ENCODE data around the gene SYNGR3. TPM values are rescaled to one million over a fixed set of nuclear protein-coding genes. Genes with fewer than 3 reads are reported as not detected.
"Not testable (repeated sequence)": the region's sequence is repeated elsewhere in the genome, so short reads cannot be mapped to it uniquely, and the experiment has no call there.

SYNGR3 gene, protein sequence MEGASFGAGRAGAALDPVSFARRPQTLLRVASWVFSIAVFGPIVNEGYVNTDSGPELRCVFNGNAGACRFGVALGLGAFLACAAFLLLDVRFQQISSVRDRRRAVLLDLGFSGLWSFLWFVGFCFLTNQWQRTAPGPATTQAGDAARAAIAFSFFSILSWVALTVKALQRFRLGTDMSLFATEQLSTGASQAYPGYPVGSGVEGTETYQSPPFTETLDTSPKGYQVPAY
- 1.4 TPM for total RNA-seq

DNA sequence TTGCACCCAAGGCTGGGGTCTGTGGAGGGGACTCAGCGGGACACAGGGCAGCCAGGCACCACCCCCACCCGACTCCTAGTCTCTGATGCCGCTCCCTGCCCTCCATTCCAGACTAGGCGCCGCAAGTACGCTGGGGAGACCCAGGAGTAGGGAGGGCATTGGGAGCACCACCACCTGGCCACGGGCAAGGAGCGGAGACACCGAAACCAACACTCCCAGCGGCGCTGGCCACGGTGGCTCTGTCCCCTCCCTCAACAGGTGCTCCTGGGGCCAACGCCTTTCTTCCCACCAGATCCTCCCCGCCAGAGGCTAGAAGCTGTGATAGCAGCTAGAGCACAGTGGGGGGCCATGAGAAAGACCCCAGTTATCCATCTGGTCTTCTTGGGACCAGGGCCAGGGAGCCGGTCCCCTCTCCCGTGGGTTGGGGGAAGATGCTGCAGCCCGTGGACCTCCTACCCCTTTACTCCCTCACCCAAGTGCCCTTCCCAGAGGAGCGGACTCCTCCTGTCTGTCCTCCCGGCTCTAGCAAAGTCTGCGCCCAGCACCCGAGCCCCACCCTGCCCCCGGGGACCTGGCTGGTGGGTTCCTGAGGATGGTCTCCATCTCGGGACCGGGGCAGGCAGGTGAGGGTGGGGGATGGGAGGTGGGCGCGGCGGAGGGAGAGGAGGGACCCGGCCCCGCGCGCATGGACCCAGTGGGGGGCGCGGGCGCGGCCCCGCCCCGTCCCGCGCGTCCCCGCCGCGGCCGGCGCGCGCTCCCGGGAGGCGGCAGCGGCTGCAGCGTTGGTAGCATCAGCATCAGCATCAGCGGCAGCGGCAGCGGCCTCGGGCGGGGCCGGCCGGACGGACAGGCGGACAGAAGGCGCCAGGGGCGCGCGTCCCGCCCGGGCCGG is at the start of gene SYNGR3:
Gene SYNGR3 (plus strand): TSS at position 762 of the 892 bp plus-strand sequence. CDS start 133 bp downstream, outside the sequence.
- no peak for DNase-seq (ENCODE audit: low spot score)

DNA sequence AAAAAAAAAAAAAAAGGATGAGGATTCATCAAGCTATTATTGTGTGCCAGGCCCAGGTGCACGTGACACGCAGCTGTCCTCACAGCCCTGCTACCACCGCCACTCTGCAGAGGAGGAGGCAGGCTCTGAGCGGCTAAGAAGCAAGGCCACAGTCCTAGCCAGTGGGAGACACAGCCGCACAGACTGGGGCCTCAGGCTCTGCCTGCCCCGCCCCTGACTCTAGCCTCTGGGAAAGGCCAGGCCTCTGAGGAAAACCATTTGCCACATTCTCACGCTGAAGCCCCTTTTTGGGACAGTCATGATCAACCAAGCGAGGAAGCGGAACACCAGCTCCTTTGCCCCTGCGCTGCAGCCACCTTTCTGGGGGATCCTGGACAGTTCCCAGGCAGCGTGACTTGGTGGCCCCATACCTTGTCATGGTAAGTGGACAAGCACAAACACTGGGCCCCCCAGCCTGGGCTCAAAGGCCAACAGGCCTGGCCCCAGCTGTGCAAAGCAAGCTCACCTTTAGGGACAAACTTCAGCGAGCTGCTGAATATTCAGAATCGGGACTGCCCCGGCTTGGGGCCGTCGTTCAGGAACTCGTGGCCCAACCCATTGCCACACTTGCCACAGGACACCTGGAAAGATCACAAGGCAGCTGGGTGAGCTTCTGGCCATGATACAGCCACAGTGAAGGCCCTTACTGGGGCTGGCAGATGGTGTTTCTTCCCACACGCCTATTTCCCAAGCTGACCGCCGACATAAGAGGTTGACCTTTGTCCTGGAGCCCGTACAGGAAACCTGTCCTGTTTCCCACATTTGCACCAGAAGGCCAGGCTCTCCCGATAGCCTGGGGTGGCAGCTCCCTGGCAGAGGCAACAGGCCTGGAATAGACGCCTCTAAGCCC is 49.3 kb upstream of the SYNGR3 start:
- no peak for DNase-seq (ENCODE audit: low spot score)

DNA sequence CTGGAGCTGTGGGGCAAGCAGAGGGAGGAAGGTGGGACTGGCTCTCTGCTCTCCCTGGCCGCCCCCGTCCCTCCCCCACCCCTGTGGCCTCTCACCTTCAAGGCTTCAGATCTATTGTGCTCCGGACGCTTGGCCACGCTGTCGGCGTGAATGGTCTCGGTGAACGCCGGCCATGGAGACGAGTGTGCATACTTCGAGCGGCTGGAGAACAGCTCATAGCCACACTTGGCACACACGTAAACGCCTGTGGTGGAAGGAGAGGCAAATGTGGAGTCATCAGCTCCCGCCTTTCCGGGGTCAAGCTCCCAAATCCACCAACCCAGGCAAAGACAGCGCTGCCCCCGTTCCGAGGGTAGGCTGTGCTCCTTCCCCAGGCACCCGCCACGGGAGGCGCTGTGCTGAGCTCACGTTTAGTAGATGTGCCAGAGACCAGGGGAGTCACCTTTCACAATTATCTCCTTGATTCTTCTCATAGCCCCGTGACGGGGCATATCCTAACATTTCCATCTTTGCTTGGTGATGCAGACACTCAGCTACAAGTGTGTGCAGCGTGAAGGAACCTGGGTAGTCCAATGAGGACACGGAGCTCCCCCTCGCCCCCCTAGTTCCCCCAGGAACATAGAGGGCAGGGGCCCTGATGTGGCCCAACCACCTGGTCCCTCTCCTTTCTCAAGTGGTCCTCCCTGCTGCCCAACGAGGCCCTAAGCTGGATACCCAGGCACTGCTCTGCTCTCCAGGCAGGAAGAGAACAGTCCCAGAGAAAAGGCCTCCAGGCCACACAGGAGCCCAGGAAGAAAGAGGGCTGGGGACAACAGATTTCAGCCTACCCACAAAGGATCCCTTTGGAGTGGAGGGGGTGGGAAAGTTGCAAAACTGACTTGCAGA is 48.4 kb upstream of the SYNGR3 start:
- no peak for DNase-seq (ENCODE audit: low spot score)

DNA sequence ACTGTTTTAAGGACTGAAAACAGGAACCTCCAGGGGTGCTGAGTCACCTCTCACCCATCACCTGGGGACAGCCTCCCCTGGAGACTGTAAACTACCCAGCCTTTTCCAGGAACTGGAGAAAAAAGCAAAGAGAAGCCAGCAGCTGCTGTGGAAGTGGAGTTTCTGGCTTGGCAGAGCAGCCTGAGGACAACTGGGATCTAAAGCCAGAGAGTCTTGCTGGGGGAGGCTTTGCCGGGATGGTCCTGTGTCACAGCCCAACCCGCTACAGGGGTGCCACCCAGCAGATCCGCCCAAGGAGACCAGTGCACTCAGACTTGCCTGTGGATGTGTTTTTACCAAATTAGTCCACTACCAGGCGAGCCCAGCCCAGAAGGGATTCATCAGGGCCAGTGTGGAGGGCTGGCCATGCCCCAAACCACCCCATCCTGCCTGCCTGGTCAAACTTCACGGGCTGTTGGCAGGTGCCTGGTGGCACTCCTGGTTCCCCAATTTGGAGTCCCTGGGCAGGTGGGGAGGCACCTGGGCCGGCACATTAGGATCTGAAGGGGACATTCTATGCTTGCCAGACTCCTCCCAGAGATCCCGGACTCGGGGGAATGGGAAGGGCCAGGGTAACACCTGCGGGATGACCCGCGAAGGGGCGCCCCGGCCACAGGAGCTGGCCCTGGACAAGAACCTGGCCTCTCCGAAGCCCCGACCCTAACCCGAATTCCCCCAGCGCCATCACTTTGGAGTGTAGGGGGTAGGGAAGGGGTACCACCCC is 47.5 kb upstream of the SYNGR3 start:
- no peak for DNase-seq (ENCODE audit: low spot score)

DNA sequence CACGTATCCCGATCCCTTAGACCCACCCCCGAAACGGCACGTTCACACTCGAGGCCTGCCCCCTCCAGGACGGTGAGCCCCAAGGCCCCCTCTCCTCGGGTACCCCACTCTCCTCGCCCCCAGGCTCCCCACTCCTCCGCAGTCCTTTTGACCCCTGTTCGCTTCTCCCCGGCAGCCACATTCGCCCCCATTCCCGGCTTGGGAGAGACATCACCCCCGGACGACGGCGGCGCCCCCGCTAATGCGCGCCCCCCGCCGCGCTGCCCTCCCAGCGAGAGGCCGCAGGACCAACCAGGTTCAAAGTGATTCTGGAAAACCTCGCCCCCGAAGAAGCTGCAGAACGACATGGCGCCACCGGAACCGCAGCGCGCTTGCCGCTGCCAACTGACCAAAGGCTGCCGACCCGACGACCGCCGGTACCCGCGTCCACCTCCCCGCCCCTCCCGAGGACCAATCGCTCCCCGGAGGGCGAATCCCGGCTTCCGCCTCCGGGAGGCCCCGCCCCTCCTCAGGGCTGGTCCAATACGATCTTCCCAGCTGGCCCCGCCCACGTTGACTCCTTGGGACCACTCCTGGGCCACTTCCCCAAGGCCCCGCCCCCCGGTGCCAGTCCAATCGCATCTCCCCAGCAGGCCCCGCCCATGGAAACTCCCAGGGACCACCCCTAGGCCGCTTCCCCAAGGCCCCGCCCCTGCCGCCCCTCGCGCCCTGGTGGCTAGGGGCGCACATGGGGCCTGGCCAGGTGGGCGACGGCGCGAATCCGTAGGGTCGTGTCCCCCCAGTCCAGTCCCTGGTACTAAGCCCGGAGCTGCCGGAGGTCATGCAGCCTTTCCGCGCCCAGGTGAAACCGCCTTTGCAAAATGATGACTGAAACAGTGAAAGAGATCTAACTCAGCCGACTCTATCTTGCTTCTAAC is 46.7 kb upstream of the SYNGR3 start, which contains the start of gene MSRB1:
Gene MSRB1 (minus strand): TSS at position 390 of the 917 bp plus-strand sequence. CDS start 43 bp downstream, at position 347.
- DNase-seq (ENCODE audit: low spot score), result peak; percentile 100

DNA sequence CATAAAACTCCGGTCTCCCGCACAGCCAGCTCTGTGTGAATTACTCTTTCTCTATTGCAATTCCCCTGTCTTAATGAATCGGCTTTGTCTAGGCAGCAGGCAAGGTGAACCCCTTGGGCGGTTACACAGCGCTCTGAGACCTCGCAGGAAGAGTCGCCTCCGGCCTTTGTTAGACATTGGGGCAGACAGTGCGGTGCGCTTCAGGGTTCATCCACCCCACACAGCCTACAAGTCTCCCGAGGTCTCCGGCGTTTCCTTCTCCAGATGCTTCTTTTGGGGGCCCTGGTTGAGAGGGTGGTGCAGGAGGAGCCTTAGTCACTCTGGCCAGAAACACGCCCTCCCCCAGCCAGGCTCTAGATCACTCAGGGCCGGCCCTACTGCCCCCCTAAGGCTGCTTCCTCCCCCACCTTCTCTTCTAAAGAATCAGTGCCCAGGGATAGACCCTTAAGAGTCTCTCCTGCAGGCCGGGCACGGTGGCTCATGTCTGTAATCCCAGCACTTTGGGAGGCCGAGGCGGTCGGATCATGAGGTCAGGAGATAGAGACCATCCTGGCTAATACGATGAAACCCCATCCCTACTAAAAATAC is 45.1 kb upstream of the SYNGR3 start:
- no peak for DNase-seq (ENCODE audit: low spot score)

DNA sequence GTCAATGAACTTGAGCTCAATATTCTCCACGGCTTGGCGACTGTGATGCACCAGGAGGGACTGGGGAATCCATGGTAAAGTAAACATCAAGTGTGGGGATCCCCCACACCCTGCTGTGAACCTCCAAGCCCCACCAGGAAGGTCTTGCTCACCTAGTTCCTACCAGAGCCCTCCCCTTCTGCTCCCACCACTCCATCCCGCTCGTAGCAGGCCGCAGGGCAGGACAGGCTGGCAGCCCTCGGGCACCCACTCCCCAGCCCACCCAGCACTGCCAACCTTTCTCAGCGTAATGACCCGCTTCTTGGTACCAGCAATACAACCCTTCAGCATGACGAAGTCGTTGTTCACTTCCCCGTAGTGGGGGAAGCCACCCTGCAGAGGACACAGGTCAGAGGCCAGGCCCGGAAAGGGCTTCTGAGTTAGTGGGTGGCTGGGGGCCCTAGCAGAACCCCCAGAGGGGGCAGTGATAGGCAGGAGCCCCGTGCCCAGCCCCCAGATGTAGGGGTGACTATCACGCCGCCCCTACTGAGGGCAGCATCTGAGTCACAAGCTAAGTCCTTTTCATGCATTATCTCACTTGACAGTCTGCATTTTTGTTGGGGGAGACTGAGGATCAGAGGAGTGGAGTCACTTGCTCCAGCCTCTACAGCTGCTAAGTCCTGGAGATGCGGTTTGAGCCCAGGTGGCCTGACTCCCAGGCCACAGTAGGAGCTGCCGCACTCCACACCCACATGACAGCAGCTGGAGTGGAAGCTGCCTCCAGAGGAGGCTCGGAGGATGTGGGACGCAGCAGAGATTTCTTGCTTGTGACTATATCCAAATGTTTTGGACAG is 44.0 kb upstream of the SYNGR3 start:
- no peak for DNase-seq (ENCODE audit: low spot score)

DNA sequence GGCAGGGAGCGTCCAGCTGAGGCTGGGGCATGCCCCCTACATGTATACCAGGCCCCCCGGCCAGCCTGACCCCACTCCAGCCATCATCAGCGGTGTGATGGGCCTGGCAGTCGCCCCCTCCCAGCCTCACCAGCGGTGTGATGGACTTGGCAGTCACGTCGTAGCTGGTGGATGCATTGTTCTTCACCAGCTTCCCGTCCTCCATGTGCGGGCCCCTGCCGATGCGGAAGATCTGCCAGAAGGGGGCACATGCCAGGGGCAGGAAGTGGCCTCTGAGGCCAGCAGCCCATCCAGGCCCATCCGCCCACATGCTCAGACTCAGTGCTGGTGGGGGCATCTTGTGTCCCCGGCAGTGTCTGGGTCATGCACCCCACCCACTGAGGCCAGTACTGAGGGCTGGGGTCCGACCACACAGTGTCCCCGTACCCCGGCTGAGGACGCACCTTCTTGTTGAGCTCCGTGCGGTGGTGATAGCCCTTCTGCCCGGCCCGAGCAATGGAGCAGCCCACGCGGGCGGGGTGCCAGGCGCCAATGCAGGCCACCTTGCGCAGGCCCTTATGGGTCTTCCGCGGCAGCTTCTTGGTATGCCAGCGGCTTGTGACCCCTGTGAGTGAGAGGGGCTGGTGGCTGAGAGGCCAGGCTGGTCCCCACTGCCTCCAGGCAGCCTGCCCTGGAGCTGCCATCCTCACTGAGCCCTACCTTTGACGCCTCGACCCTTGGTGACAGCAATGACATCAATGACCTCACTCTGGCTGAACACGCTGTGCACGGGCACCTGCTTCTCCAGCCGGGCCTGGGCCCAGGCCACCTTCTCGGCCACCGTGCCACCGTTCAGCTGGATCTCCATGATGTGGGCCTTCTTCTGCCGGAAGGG is 43.0 kb upstream of the SYNGR3 start:
- DNase-seq (ENCODE audit: low spot score), result no peak

DNA sequence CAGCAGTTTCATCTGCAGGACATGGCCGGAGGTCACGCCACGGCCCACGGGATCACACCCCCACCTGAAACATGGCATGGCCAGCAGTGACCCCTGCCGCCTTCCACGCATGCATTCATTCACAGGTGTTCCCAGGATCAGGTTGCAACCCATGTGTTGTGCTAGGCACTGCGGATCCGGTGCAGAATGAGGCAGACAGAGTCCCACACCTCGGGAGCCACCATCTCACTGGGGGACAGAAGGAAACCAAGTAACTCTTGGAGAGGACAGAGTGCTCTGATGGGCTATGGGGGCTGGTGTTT is 42.5 kb upstream of the SYNGR3 start:
- no peak for DNase-seq (ENCODE audit: low spot score)

DNA sequence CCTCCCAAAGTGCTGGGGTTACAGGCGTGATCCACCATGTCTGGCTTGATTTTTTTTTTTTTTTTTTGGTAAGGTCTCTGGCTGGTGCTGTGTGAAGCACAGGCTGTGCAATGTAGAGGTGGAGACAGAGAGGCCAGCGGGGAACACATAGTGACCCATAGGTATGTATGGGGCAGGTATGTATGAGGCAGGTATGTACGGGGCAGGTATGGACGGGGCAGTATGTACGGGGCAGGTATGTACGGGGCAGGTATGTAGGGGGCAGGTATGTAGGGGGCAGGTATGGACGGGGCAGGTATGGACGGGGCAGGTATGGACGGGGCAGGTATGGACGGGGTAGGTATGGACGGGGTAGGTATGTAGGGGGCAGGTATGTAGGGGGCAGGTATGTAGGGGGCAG is 40.3 kb upstream of the SYNGR3 start:
- DNase-seq (ENCODE audit: low spot score), result no peak

DNA sequence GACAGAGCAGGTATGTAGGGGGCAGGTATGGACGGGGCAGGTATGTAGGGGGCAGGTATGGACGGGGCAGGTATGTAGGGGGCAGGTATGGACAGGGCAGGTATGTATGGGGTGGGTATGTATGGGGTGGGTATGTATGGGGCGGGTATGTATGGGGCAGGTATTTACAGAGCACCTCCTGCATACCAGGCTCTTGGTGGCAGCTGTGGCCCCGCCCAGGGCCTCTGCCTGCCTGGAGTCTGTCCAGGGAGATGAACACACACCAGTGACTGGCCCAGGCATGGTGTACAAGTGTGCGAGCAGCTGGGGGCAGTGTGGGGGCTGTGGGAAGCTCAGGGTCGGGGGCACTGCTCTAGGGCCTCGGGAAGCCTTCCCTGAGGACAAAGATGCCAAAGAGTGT is 39.7 kb upstream of the SYNGR3 start:
- no peak for DNase-seq (ENCODE audit: low spot score)

DNA sequence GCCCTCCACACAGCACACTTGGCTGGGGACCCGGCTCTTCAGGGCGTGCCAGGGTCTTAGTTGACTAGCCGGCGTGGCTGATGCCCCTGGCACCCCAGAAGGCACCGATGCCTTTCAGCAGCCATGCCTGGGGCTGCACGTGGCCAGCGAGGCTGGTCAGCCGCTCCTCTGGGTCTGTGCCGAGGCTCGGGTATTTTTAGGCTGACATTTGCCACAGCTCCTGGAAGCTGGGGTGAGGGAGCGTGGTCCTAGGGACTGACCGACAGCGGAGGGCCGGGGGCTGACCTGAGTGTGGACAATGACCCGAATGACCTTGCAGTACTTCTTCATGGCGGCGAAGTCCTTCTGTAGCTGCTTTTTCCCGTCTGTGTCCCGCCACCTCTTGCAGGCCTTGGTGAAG is 39.2 kb upstream of the SYNGR3 start:
- DNase-seq (ENCODE audit: low spot score), result no peak

DNA sequence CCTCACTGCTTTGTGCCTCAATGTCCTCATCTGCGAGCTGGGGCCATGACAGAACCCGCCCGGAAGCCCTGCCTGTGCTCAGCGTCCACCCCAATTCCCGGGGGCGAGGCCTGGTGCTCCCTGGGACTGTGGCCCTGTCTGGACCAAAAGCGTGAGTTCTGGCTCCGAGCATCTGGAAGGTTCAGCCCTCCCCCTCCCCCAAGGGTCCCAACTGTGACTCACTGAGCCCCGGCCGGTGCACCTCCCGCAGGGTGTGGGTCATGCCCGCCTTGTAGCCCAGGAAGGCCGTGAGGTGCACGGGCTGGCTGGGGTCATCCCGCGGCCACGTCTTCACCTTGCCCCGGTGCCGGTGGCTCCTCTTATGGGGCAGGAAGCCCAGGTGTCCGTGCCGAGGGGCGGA is 36.0 kb upstream of the SYNGR3 start:
- DNase-seq (ENCODE audit: low spot score), result no peak

DNA sequence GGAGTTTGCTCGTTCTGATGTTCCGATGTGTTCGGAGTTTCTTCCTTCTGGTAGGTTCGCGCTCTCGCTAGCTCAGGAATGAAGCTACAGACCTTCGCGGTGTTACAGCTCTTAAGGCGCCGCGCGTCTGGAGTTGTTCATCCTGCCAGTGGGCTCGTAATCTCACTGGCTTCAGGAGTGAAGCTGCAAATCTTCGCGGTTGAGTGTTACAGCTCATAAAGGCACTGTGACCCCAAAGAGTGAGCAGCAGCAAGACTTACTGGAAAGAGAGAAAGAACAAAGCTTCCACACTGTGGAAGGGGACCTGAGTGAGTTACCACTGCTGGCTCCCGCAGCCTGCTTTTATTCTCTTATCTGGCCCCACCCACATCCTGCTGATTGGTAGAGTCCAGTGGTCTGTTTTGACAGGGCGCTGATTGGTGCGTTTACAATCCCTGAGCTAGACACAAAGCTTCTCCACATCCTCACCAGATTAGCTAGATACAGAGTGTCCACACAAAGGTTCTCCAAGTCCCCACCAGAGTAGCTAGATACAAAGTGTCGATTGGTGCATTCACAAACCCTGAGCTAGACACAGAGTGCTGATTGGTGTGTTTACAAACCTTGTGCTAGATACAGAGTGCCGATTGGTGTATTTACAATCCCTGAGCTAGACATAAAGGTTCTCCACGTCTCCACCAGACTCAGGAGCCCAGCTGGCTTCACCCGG is 32.2 kb upstream of the SYNGR3 start:
- DNase-seq (ENCODE audit: low spot score), result not testable (repeated sequence)

DNA sequence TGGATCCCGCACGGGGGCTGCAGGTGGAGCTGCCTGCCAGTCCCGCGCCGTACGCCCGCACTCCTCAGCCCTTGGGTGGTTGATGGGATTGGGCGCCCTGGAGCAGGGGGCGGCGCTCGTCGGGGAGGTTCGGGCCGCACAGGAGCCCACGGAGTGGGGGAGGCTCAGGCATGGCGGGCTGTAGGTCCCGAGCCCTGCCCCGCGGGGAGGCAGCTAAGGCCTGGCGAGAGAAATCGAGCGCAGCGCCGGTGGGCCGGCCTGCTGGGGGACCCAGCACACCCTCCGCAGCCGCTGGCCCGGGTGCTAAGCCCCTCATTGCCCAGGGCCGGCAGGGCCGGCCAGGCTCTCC is 31.7 kb upstream of the SYNGR3 start:
- not testable (repeated sequence) for DNase-seq (ENCODE audit: low spot score)

DNA sequence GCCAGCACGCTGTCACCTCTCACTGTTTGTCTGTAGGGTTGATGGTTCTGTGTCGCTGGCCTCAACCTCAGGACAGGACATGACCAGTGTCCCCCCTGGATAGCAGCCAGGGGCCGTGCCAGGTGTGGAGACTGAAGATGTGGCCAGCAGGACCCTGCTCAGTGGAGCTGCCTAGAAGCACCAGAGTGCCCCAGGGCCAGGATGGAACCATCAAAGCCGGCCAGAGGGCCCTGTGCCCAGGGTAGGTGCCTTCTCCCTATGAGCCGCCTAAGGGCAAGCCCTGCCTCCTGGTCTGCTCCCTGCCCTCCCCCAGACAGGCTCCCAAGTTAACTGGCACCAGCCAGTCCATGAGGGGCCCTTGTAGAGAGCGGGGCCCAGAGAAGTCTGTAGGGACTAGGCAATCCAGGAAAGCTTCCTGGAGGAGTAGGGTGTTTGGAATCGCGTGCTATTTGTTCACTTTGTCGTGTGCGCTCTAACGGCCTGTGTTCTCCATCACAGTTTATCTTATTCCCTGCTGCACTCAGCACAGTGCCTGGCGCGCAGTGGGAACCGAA is 31.0 kb upstream of the SYNGR3 start:
- no peak for DNase-seq (ENCODE audit: low spot score)

Data from mucosa of gallbladder (tissue), 1 donor.